Peyer's patch (tissue), 4 donors: Measurements from ENCODE around the gene LMBR1.

Experiments used
- CTCF ChIP-seq, 6 experiments: fragments of 450-650 bp in 4 of 6; fragments of 200-600 bp in 2 of 6; sonication (generic) in 1 of 6; IDR thresholded peaks; one replicate each; pipeline ENCODE4 v1.5.1; 2017 to 2019; ENCODE audit warnings: antibody characterized with exemption in 6 of 6, mild to moderate bottlenecking in 3 of 6, moderate library complexity in 1 of 6
- POLR2A ChIP-seq, 2 donors: fragments of 450-650 bp; IDR thresholded peaks; one replicate each; pipeline ENCODE4 v1.5.1; 2017; ENCODE audit warnings: antibody characterized with exemption in 2 of 2, mild to moderate bottlenecking in 2 of 2, moderate library complexity in 2 of 2

DNA sequence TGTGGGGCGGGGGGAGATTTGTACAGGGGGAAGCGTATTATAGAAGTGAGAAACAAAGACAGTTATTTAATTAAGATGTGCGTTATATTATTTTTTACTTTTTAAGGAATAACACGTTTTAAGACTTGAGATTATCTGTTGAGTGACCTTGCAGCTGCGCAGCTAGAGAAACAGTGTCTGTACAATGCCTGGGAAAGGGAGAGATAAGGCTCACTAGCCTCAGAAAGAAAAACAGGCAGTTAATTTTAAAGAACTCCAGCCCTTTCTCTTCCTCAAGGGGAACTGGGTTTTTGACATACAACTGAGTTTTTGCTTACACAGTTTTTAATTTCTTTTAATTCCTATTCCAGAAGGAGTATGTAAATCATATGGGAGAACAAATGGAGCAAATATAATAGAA, 50.7 kb downstream of the LMBR1 start:
- TF ChIP-seq CTCF (IDR thresholded peaks at IDR 0.05), result no peak
- no peak for TF ChIP-seq POLR2A (IDR thresholded peaks at IDR 0.05)
